Stimulated activated CD4-positive, alpha-beta T cell treated with anti-CD3 and anti-CD28 coated beads, TNF-alpha, amount 100 ng/mL, for 24 hours (primary cell): ENCODE measurements around the gene PM20D2.

ENCODE experiments used
- DNase-seq, 3 experiments: peaks; one replicate each; pipeline ENCODE4 v3.0.0-alpha.2; 2020; ENCODE audit warnings: low read depth in 3 of 3

PM20D2 gene

DNA sequence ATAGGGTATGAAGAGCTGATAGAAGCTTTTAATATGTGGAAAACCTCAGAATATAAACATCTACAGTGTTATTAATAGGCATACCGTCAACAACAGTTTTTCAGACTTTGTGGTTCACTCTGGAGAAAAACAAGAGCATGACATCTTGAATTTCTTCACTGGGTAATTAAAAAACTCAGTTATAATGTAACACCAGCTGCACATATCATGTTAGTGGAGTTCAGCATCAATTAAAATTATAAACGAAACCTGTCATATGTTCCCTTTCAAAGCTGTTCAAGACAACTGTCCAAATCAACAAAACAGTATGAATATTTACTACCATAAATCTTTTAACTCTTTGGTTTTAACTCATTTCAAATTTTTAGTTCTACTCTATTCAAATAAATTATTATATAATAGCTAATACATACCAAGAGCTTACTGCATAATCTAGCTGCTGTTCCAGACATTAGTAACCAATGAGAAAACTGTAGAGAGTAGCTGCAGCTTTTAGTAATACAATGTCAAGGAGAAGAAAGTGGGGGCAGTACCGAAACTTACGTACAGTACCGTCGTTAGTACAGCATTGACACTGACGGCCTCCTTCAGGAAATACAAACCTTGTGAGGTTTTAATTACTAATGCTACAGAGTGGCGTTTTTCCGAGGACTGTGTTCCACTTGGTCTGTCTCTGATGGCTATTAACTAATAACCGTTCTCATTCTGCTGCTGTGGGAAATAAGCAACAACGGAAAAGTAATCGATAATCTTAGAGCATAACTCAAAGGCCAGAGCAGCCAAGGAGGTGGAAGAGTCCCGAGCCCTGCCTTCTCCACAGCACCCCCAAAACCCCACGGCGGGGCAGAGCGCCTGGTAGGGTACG lies 532 bp upstream of the PM20D2 start:
- DNase-seq = peak in 2 of 3 experiments; percentile 13 to 17

DNA sequence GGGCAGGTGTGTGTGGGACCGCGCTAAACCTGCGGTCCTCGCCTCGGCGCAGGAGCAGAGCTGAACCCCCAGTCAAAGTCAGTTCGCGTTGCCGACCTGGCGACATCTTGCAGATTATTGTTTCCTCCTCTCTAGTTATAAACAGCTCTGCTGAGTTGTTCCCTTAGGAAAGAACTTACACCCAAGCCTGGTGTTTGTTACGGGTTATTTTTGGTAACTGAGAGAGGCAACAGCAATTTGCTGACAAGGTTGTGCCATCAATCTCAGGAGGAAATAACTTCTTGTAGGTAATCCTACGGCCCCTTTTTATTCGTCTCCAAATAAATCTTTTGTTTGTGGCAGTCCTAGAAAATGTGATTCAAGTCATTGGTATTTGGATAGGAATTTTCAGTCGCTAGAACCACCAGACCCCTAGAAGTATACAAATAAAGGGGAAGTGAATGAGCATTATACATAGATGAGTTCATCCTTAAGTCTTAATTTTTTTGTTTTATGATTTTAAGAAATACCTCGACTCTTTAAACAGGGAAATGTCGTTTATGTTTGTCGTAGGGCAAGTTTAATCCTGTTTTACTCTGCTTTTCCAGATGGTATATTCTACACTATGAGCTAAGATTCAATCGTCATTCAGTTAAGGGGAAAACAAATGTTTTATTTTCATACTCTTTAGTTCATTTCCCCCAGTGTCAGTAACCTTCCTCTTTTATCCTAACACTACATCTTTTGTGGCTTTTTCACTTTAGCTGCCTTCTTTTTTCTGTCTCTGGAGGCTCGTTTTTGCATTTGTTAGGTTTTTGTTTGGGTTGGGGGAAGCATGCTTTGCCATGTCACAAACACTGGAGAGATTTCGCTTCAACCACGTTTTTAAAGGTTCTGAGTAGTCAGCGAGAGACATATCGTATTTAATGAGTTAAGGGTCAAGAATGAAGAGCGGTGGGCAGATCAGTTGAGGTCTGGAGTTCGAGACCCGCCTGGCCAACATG lies 1.2 kb downstream of the PM20D2 start:
- peak in 1 of 3 experiments; percentile 2 for DNase-seq

DNA sequence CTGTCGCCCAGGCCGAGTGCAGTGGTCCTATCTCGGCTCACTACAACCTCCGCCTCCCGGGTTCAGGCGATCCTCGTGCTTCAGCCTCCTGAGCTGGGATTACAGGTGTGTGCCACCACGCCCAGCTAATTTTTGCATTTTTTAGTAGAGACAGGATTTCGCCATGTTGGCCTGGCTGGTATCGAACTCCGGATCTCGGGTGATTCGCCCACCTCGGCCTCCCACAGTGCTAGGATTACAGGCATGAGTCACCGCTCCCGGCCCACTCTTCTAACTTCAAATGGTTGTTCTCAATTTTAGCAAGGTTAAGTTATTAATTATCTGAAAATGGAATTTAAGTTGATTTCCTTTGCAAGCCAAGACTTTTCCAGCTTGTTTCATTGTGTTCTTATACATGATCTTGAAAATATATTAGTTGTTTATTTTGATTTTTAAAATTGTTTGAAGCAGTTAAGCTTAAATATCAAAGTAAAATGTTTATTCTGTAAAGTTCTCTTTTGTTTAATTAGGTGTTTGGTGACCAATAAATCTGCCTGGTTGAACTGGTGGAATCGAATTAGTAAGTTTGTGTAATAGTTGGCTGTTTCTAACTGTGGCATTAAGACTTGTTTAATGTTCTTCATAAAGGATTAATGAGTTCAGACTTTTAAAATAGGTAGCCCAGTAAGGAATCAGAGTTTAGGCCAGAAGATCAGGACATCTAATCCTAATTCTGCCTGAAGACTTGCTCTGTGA lies 2.3 kb downstream of the PM20D2 start:
- peak in 1 of 3 experiments; percentile 24 for DNase-seq

DNA sequence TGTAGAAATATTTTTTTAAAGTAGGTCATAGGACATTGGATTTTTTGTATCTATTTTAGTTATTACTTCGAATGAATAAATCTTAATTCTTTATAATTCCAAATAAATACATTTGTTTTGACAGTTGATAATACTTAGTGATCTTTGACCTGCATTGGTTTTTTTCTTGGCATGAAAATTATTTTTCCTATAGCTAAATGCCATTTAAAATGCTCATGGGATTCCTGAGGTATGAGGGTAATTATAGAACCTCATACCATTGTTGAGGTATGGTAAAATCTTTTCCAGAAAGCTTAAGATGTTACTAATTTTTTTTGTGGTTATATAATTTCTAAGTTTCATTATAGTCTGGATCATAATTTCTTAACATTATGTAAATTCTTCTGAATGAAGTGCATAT lies 8.3 kb downstream of the PM20D2 start:
- no peak for DNase-seq

DNA sequence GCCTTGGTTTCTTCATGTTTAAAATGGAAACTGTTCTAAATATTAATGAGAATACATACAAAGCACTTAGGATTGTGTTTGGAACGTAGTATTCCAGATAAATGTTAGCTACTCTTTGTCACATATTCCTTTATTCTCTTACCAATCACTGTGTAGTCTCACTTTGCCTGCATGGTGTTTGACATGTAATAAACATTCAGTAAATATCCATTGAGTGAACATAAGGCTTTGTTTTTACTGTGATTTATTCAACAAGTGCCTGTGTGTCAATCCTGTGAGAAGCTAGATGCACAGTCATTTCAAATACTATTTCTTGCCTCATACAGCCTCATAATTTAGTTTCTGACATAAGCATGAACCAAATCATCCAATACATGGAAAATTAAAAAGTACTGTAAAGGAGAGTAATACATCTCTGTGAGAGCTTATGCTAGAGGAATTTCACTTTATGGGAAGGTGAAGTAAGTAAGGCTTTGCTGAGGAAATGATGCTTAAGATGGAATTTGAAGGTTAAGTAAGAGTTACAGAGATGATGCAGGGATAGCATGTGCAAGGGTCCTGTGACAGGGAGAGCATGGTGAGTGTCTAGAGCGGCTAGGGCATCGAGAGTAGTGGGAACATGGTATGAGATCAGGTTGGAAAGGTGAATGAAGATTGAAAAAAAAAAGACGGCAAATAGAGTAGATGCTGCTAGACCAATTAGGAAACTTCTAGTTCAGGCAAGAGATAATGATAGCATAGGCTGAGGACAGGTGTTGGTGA lies 14.7 kb downstream of the PM20D2 start:
- no peak for DNase-seq

DNA sequence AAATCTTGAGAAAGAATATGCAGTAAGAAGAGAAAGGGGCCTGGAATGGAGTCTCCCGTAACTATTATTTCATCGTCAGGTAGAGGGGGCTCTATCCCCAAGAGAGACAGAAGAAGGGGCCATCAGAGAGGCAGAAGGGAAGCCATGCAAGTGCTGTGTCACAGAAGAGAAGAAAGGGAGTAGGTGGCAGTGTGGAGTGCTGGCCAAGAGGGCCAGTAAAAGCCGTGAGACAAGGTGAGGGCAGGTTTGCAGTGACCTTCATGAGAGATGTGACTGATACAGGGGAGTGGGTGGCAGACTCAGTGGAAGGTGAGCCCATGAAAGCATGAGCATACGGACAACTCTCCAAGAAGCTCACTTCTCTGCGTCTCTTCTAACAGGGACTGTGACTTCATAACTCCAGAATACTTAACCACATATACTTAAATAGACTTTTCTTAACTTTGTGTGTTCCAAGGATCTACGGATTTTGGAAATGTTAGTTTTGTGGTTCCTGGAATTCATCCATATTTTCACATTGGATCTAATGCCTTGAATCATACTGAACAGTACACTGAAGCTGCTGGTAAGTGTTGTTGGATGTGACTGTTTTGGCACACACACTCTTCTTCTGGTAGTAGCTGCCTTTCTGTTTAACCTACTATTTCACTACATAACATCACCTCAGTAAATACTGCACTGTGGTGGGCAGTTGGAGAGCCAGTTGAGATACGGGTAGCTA lies 15.6 kb downstream of the PM20D2 start:
- DNase-seq = no peak

DNA sequence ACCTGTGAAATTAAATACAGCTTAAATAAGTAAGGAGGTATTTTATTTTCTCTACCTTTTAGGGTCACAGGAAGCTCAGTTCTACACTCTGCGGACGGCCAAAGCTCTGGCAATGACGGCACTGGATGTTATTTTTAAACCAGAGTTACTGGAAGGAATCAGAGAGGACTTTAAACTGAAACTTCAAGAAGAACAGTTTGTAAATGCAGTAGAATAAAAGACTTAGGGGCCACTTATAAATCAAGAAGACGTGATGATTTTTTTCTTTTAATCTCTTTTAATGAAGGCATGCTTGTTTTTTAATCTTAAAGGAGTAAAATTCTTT lies 16.2 kb downstream of the PM20D2 start:
- no peak for DNase-seq

DNA sequence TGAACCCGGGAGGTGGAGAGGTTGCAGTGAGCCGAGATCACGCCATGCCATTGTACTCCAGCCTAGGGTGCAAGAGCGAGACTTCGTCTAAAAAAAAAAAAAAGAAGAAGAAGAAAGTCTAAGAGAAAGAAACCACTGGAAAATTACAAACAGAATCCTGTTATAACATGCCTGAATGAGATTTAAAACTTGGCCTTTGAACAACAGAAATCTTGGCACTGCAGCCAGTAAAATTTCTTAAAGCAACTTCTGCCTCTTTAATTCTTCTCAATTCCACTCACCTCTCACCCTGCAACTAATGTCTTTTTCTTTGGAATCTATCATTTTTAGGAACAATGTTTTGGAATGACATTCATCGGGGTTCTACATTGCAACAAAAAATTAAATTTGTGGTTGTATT lies 26.3 kb downstream of the PM20D2 start:
- no peak for DNase-seq

DNA sequence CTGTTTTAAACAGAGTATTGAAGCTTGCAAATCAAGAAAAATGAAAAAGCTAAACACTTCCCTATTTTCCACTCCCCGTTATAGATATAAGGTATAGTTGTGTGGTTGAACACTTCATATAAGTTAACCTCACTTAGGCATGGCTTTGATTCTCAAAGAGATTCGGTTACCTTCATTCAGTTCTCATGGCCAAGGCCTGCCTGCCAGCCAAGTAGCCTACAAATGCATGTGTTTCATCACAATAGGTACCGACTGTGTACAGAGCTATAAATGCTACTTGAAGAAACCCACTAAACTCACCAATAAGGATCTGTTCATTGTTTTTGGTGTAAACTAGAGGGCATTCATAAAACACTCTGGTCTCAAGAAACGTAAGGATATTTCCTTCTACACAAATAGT lies 27.8 kb downstream of the PM20D2 start:
- DNase-seq = no peak

DNA sequence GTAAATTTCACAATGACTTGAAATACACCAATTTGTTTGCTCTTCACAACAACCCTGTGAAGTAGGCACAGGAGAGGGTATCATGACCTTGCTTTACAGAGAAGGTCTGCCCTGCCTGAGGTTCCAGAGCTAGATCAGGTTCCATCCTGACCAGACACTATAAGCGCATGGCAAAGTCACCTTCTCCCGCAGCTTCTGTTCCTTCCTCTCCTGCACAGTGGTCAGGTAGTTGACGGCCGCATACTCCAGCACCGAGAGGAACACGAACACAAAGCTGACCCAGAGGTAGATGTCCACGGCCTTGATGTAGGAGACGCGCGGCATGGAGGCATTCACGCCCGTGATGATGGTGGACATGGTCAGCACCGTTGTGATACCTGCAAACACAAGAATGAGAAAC lies 34.3 kb downstream of the PM20D2 start:
- DNase-seq = no peak

DNA sequence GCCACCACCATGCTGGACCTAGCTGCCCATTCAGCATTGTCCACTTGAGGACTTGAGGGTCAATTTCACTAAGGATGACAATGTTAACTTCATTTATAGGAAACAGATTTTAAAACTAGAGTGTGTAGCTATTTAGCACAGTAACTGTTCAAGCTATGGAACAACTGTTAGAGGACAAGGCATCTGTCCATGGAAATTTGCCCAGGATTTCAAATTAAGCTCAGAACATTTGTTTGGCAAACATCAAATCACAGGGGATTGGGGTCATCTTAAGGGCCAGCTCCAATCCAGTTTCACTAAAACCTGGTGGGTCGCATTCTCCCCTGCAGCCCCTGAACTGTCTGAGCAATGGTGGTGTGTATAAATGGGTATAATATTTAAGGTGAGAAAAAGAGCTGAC lies 35.1 kb downstream of the PM20D2 start:
- no peak for DNase-seq

DNA sequence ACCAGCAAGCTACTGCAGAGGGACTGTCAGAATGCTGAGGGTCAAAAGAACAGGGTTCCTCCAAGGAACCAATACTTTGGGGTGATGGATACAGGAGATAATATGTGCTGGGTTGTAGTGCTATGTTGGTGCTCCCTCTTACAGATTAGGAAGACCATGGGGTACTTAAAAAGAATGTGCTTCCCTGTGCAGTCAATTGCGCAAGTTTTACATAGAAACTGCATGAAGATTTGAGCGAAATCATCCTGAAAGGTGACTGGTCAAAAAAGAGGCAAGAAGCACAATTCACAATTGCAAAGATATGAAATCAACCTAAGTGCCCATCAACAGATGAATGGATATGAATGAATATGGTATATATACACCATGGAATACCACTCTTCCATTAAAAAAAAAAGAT lies 37.4 kb downstream of the PM20D2 start:
- DNase-seq = no peak

DNA sequence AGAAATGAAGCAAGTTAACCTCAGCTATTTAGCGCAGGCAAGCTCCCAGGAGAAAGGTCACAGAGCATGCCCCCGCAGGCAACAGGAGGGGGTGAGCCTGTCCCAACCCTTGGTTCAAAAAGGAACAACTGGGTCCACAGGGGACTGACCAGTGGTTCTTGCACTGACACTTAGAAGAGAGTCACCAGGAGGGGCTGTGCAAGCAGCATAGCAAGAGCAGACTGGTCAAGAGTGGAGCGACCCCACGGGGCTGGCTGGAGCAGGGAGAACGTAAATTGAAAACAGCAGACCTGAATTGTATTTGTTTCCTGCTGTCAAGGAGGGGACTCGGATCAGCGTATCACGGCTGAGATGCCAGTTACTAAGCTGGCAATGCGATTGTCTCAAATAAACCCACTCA lies 38.5 kb downstream of the PM20D2 start:
- no peak for DNase-seq

DNA sequence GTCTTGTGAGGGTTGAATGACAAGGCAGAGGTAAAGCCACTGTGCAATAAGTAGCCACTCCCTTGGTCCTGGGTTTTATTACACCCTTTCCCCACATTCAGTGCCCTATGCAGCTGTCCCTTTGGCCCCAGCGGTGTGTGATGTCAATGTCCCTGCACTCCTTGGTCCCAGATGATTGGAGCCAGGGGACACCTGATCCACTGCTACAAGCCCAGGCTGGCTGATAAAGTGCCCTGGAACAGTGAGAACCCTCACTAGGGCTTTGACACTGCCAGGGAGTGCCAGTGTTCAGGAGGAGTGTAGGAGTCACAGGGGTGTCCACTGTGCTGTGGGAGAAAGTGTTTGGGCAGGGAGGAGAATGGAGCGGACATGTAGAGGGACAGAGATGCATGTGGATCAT lies 40.9 kb downstream of the PM20D2 start:
- DNase-seq = no peak

DNA sequence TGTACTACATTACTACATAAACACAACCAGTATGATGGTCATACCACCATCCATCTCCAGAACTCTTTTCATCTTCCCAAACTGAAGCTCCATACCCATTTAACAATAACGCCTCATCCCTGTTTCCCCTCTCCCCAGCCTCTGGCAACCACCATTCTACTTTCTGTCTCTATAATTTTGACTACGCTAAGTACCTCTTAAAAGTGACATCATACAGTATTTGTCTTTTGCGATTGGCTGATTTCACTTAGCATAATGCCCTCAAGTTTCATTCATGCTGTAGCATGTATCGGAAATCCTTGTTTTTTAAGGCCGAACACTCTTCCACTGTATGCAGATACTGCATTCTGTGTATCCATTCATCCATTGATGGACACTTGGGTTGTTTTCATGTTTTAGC lies 41.6 kb downstream of the PM20D2 start:
- no peak for DNase-seq

DNA sequence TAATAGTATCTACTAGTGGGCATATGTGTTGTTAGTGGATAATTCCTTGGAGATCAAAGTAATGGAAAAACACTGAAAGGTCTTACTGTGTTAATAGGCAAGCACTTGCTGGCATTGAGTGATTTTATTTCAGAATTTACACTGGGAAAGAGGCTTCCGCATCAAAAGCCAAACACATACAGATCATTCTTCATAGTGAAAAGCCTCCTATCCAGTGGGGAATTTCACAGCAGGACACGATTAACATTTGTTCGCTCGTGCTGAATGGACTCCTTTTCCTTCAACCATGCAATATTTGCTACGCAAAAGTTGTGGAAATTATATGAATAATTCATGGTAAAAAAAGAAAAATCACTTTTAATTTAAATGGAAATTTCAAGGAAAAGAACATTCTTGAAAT lies 44.9 kb downstream of the PM20D2 start:
- no peak for DNase-seq

DNA sequence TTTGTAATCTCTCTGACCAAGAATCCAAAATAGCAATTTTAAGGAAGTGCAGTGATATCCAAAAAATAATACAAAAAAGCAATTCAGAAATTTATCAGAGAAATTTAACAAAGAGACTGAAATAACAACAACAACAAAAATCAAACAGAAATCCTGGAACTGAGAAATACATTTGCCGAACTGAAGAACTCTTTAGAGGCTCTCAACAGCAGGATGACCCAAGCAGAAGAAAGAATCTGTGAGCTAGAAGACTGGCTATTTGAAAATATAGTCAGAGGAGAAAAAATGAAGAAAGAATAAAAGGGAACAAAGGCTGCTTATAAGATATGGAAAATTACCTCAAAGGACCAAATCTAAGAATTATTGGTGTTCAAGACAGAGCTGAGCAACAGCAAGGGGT lies 48.7 kb downstream of the PM20D2 start:
- no peak for DNase-seq

DNA sequence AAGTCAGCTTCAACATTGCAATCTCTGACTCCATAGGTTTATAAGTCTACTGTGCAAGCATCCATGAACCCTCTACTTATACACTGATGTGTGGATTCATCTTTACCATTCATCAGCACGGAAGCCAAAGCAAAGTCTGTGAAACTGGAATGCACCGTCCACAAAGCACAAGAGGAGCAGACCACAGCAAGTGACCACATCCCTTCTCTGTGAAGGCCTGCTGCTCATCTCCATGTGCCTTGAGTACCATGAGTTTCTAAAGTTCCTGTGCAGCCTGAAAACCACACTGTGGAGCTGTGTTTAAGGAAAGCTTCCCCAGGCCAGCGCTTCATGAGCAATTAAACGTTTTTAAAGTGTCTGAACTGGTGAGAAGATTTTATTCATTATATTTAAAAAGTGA lies 51.3 kb downstream of the PM20D2 start:
- no peak for DNase-seq

DNA sequence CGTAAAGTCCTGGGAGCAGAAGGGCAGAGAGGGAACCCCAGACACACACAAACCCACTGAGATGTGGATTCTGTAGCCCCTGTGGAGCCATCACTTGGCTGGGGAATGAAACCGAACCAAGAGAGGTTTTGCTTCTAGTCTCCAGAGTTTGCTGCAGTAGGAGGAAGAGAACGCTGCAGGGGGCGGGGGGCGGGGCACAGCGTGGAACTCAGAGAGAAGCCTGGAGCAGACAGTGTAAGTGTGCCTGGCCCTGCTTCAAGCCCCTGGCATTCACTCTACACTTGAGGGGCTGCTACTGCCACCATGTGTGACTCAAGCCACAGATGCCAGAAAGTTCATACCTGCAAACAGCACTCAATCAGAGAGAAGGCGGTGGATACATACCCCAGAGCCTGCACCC lies 52.4 kb downstream of the PM20D2 start:
- no peak for DNase-seq

DNA sequence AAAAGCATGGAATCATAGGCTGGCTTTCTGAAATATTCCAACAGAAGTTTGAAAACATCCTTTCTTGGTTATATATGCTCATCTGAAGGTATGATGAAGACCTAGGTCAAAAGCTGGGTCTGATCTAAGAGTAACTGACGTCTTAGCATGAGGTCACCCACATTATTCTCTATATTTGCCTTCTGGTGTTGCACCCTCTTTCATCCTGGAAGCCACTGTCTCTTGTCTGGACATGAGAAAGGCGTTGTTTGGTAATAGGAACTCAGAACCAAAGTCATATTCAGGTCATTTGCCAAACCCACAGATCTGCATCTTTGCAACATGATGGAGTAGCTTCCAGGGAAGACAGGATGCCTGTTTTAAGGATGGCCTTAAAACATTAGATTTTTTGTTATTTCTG lies 53.7 kb downstream of the PM20D2 start:
- DNase-seq = no peak

DNA sequence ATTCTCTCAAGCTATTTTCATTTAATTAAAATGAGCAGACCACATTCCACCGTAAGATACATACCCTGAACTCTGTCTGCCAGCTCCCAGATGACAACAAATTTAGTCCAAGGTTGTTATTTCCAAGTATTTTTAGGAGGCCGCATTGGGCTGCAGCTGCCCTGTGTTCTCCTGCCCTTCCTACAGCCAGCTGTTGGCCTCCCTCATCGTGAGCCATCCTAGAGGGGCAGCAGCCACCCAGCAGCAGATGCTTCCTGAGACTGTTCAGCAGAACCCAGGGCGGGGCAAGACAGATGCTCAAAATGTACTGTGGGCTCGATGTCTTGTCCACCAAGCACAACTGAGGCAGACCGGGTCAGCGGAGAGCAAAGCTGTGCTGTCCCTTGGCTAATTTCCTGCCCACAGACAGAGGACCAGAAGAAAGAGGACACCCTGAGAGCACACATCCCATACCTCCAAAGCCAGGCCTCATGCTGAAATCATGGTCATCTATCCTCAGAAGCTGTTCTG lies 54.9 kb downstream of the PM20D2 start:
- no peak for DNase-seq
